GM12878 (cell line): Measurements from ENCODE around the gene SOAT2. TPM values are rescaled to one million over a fixed set of nuclear protein-coding genes. Genes with fewer than 3 reads are reported as not detected.

Source experiments
- CBX5 ChIP-seq: sonication (generic); IDR thresholded peaks from 2 replicates; pipeline ENCODE4 v1.6.1; 2016; ENCODE audit warnings: low read depth, moderate library complexity, mild to moderate bottlenecking, inconsistent platforms
- NR2C2 ChIP-seq: IDR thresholded peaks from 2 replicates; pipeline ENCODE4 v1.6.1; 2011; ENCODE audit warnings: borderline replicate concordance, low read depth; ENCODE audit not compliant: control insufficient read depth, insufficient read length
- NR2F1 ChIP-seq: fragments of 450-650 bp; conservative IDR thresholded peaks from 2 replicates; pipeline ENCODE4 v1.6.1; 2017; ENCODE audit warnings: mild to moderate bottlenecking
- RCOR1 ChIP-seq: conservative IDR thresholded peaks from 2 replicates; pipeline ENCODE4 v1.6.1; 2012; ENCODE audit warnings: low read depth, low read length, improper control_type of control experiment
- SIN3A ChIP-seq: IDR thresholded peaks from 2 replicates; pipeline ENCODE4 v1.6.1; 2012; ENCODE audit warnings: low read depth, low read length, improper control_type of control experiment
- SREBF2 ChIP-seq: IDR thresholded peaks from 2 replicates; pipeline ENCODE4 v1.6.1; 2012; ENCODE audit warnings: mild to moderate bottlenecking, low read length
- ZBED1 ChIP-seq: IDR thresholded peaks from 2 replicates; pipeline ENCODE4 v1.6.1; 2016; ENCODE audit warnings: borderline replicate concordance
- polyA plus RNA-seq, 11 experiments: library from polyadenylated mRNA; depleted of rRNA in 4 of 11; unstranded in 6 of 11; stranded (reverse) in 5 of 11; fragments of >200 nt; fragmentation: Nextera tagmentation in 4 of 11; fragmentation: Illumina TruSeq in 1 of 11; extraction: Ambion mirVana in 4 of 11; extraction: Trizol in 1 of 11; gene quantifications; 1 replicate in 1 of 11; 2 replicates in 10 of 11; pipeline versions ENCODE4 v1.2.1 to v1.2.3, GENCODE V29; 2011 to 2016; ENCODE audit warnings: inconsistent platforms in 2 of 11, missing spikeins in 2 of 11, low read depth in 1 of 11
- total RNA-seq, 4 experiments: library from RNA; depleted of rRNA in 3 of 4; stranded (reverse); fragments of >200 nt in 3 of 4; fragmentation: Illumina TruSeq in 1 of 4; extraction: Trizol in 1 of 4; gene quantifications; 2 replicates each; pipeline versions ENCODE4 v1.2.1 to v1.2.3, GENCODE V29; 2013 to 2021
- TF ChIP-seq, protein P1 (sequence below): fragments of 450-650 bp; IDR thresholded peaks from 2 replicates; pipeline ENCODE4 v1.6.1; 2017; ENCODE audit warnings: antibody characterized with exemption, mild to moderate bottlenecking, moderate library complexity
- TF ChIP-seq, protein P2 (sequence below): fragments of 450-650 bp; IDR thresholded peaks from 2 replicates; pipeline ENCODE4 v1.6.1; 2017; ENCODE audit warnings: mild to moderate bottlenecking, moderate library complexity
- TF ChIP-seq, protein P3 (sequence below): fragments of 450-650 bp; formaldehyde crosslinking; IDR thresholded peaks from 2 replicates; pipeline ENCODE4 v1.4.0; 2022; ENCODE audit warnings: mild to moderate bottlenecking, moderate library complexity
- TF ChIP-seq, protein P4 (sequence below): fragments of 450-650 bp; IDR thresholded peaks from 2 replicates; pipeline ENCODE4 v1.6.1; 2017; ENCODE audit warnings: mild to moderate bottlenecking, low read depth, inconsistent platforms; ENCODE audit not compliant: poor library complexity, severe bottlenecking
- TF ChIP-seq, protein P5 (sequence below): IDR thresholded peaks from 2 replicates; pipeline ENCODE4 v1.6.1; 2011; ENCODE audit warnings: mild to moderate bottlenecking, low read depth, low read length, moderate library complexity; ENCODE audit not compliant: insufficient replicate concordance

The SOAT2 gene
- total and polyA plus RNA-seq, 10 of the 15 experiments (the other 5 are each of a cell fraction or from before 2014, with no cell fraction given): 0.08 to 1.7 (median 0.69) TPM

DNA sequence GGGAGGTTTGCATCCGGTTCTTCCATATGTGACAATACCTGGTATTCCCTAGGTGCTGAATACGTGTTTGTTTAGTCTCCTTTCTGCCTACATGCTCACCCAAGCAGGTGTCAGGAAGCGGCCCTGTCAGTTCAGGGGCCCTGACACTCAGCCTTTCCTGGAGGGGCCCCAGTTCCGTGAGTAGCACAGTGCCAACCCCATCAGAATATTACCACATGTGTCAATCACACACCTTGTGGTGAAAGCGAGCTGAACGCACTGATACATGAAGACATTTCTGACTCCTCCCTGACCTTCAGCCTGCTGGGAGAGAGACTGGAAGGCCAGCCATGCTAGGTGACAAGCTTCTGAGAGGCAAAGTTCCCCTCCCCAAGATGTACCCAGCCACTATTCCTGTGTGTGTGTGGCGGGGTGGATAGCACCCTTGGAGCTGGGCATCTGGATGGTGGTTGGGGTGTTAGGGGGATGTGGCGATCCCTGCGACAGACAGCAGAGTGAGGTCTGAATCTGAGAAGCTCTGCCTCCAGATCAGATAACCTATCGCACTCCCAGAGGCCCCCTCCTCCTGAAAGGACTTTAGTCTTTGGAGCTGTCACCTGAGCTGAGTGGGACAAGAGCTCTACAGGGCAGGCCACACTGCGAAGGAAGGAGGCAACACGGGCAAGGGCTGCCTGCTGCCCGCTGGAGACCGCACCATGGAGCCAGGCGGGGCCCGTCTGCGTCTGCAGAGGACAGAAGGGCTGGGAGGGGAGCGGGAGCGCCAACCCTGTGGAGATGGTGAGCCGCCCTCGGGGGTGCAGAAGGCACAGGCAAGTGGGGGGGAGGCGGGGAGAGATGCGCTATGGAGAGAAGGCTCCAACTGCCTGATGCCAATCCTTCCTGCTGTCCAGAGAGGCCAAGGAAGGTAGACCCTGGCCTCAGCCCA is at the start of gene SOAT2 (continued):
- TF ChIP-seq, protein P1, sequence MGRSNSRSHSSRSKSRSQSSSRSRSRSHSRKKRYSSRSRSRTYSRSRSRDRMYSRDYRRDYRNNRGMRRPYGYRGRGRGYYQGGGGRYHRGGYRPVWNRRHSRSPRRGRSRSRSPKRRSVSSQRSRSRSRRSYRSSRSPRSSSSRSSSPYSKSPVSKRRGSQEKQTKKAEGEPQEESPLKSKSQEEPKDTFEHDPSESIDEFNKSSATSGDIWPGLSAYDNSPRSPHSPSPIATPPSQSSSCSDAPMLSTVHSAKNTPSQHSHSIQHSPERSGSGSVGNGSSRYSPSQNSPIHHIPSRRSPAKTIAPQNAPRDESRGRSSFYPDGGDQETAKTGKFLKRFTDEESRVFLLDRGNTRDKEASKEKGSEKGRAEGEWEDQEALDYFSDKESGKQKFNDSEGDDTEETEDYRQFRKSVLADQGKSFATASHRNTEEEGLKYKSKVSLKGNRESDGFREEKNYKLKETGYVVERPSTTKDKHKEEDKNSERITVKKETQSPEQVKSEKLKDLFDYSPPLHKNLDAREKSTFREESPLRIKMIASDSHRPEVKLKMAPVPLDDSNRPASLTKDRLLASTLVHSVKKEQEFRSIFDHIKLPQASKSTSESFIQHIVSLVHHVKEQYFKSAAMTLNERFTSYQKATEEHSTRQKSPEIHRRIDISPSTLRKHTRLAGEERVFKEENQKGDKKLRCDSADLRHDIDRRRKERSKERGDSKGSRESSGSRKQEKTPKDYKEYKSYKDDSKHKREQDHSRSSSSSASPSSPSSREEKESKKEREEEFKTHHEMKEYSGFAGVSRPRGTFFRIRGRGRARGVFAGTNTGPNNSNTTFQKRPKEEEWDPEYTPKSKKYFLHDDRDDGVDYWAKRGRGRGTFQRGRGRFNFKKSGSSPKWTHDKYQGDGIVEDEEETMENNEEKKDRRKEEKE: no peak
- TF ChIP-seq SIN3A (no peak), ZBED1 (no peak), CBX5 (no peak), SREBF2 (no peak), RCOR1 (no peak), NR2F1 (peak; percentile 29; the same call in 1 of the 2 replicates), NR2C2 (no peak)
- TF ChIP-seq, protein P2, sequence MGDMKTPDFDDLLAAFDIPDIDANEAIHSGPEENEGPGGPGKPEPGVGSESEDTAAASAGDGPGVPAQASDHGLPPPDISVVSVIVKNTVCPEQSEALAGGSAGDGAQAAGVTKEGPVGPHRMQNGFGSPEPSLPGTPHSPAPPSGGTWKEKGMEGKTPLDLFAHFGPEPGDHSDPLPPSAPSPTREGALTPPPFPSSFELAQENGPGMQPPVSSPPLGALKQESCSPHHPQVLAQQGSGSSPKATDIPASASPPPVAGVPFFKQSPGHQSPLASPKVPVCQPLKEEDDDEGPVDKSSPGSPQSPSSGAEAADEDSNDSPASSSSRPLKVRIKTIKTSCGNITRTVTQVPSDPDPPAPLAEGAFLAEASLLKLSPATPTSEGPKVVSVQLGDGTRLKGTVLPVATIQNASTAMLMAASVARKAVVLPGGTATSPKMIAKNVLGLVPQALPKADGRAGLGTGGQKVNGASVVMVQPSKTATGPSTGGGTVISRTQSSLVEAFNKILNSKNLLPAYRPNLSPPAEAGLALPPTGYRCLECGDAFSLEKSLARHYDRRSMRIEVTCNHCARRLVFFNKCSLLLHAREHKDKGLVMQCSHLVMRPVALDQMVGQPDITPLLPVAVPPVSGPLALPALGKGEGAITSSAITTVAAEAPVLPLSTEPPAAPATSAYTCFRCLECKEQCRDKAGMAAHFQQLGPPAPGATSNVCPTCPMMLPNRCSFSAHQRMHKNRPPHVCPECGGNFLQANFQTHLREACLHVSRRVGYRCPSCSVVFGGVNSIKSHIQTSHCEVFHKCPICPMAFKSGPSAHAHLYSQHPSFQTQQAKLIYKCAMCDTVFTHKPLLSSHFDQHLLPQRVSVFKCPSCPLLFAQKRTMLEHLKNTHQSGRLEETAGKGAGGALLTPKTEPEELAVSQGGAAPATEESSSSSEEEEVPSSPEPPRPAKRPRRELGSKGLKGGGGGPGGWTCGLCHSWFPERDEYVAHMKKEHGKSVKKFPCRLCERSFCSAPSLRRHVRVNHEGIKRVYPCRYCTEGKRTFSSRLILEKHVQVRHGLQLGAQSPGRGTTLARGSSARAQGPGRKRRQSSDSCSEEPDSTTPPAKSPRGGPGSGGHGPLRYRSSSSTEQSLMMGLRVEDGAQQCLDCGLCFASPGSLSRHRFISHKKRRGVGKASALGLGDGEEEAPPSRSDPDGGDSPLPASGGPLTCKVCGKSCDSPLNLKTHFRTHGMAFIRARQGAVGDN: no peak; the same call in 1 of the 2 replicates
- TF ChIP-seq, protein P3, sequence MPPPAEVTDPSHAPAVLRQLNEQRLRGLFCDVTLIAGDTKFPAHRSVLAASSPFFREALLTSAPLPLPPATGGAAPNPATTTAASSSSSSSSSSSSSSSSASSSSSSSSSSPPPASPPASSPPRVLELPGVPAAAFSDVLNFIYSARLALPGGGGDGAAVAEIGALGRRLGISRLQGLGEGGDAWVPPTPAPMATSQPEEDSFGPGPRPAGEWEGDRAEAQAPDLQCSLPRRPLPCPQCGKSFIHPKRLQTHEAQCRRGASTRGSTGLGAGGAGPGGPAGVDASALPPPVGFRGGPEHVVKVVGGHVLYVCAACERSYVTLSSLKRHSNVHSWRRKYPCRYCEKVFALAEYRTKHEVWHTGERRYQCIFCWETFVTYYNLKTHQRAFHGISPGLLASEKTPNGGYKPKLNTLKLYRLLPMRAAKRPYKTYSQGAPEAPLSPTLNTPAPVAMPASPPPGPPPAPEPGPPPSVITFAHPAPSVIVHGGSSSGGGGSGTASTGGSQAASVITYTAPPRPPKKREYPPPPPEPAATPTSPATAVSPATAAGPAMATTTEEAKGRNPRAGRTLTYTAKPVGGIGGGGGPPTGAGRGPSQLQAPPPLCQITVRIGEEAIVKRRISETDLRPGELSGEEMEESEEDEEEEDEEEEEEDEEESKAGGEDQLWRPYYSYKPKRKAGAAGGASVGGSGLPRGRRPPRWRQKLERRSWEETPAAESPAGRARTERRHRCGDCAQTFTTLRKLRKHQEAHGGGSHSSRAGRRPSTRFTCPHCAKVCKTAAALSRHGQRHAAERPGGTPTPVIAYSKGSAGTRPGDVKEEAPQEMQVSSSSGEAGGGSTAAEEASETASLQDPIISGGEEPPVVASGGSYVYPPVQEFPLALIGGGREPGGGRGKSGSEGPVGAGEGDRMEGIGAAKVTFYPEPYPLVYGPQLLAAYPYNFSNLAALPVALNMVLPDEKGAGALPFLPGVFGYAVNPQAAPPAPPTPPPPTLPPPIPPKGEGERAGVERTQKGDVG (CRISPR knock-in tag): no peak
- TF ChIP-seq, protein P4, sequence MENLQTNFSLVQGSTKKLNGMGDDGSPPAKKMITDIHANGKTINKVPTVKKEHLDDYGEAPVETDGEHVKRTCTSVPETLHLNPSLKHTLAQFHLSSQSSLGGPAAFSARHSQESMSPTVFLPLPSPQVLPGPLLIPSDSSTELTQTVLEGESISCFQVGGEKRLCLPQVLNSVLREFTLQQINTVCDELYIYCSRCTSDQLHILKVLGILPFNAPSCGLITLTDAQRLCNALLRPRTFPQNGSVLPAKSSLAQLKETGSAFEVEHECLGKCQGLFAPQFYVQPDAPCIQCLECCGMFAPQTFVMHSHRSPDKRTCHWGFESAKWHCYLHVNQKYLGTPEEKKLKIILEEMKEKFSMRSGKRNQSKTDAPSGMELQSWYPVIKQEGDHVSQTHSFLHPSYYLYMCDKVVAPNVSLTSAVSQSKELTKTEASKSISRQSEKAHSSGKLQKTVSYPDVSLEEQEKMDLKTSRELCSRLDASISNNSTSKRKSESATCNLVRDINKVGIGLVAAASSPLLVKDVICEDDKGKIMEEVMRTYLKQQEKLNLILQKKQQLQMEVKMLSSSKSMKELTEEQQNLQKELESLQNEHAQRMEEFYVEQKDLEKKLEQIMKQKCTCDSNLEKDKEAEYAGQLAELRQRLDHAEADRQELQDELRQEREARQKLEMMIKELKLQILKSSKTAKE: no peak
- TF ChIP-seq, protein P5, sequence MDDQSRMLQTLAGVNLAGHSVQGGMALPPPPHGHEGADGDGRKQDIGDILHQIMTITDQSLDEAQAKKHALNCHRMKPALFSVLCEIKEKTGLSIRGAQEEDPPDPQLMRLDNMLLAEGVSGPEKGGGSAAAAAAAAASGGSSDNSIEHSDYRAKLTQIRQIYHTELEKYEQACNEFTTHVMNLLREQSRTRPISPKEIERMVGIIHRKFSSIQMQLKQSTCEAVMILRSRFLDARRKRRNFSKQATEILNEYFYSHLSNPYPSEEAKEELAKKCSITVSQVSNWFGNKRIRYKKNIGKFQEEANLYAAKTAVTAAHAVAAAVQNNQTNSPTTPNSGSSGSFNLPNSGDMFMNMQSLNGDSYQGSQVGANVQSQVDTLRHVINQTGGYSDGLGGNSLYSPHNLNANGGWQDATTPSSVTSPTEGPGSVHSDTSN: peak; percentile 86
